A673 (cell line): ENCODE data around the gene CLTRN.

ENCODE experiments used
- CTCF ChIP-seq: fragments of 300-800, 200-600 bp; sonication (generic); conservative IDR thresholded peaks from 2 replicates; pipeline ENCODE4 v1.5.1; 2017; ENCODE audit warnings: low read depth, mild to moderate bottlenecking, antibody characterized with exemption, low read length, moderate library complexity, mixed read lengths
- EZH2 ChIP-seq: fragments of 200-600 bp; sonication (generic); IDR thresholded peaks from 2 replicates; pipeline ENCODE4 v1.6.1; 2017; ENCODE audit warnings: borderline replicate concordance, low read depth, mild to moderate bottlenecking, mixed read lengths, antibody characterized with exemption, low read length; ENCODE audit not compliant: poor library complexity, severe bottlenecking

GRCh38 chrX:15619053-15619755 lies 45.4 kb downstream of the CLTRN start:
- no peak for TF ChIP-seq CTCF
- no peak for TF ChIP-seq EZH2
